HG03565 (cell line): ENCODE results near the gene GARIN5B.

ENCODE experiments used
- ATAC-seq: cut with Tn5 transposase; IDR thresholded peaks from one replicate; pipeline ENCODE4 v1.9.1; 2021; ENCODE audit warnings: mild to moderate bottlenecking, moderate library complexity; ENCODE audit not compliant: unreplicated experiment

The GARIN5B gene

DNA sequence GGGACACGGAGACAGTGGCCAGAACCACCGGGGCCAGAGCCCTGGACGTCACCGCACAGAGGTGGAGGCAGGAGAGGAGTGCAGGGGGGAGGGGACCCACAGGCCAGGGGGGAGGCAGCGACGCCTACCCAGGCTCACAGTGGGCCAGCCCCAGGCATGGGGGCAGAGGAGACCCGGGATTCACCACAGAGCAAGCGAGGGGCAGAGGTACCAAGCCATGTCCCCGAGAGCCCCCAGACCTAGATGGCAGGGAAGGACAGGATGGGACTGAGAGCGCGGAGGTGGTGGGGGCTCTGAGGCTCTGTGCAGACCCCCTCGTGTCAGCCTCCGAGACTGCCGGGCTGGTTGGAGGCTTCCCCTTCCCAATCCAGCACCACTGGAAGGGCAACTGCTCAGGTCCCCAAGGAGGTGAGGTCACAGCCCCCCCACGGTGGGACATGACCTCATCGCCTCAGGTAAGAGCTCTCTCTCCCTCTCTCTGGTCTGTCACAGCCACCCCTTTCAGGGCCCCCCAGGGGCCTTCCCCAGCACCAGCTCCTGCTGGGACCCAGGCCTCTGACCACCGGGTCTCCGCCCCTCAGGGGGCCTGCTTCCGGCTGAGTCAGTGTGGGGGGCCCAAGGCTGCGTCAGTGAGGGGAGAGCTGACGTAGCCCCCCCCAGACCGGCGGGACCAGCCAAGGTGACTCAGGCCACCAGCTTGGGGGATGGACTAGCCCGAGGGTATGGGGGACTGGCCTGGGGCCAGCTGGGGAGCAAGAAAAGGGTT, 9.4 kb upstream of the GARIN5B start:
- ATAC-seq, result no peak

DNA sequence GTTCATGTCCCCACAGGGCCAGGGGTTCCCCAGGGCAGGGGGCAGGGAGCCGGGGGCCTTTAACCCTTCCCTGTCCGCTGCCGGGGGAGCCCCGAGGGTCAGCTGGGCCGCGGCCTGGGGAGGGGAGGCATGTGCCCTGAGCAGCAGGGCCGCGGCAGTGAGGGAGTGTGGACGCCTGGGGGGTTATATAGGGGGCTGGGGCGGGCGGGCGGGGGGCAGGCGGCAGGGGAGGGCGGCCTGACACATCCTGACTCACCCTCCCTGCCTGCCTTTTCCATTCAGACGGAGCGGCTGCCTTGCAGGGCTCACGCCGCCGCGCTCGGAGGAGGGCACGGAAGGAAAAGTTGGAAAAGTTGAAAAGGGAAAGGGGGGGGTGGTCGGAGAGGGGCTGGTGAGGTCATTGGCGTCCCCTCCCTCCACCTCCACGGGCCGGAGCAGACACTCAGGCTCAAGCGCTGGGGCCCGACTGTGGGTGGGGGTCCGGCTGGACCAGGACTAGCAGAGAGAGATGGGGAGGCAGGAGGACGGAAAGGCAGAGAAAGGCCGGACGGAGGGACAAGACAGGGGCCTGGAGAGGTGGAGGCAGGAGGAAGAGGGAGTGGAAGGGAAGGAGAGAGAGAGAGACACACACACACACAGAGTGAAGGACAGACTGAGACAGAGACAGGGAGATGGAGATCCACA, 7.4 kb upstream of the GARIN5B start, which contains the start of gene IL11:
Gene IL11, minus strand, starts transcription at position 159 of the 684 bp plus-strand sequence. Its CDS starts 153 bp downstream, at position 6.
- no peak for ATAC-seq

DNA sequence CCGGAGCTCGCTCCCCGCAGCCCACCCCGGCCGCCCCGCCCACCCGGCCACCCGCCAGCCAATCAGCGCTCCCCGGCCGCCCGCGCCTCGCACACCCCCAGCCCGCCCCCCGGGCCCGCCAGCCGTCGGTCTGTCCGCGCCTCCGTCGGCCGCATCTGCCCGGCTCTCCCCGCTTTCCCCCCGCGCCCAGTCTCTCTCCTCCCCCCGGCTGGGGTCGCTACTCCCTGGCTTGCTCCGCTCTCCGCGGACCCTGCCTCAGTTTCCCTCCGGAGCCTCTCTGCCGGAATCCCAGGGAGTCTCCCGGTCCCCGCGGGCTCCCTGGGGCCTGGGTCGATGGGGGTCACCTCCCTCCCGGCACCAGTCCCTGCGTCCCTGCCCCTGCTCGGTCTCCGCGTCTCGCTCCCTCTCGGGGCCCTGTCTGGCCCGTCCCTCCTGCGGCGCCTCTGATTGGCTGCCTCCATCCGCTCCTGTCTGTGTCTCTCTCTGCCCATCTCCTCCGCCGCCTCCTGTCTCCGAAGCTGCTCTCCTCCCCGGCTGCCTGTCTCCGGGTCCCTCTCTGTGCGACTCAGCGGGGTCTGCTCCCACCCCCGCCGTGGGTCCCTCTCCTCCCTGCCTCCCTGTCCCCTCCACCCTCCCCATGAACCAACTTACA, 6.7 kb upstream of the GARIN5B start:
- no peak for ATAC-seq

DNA sequence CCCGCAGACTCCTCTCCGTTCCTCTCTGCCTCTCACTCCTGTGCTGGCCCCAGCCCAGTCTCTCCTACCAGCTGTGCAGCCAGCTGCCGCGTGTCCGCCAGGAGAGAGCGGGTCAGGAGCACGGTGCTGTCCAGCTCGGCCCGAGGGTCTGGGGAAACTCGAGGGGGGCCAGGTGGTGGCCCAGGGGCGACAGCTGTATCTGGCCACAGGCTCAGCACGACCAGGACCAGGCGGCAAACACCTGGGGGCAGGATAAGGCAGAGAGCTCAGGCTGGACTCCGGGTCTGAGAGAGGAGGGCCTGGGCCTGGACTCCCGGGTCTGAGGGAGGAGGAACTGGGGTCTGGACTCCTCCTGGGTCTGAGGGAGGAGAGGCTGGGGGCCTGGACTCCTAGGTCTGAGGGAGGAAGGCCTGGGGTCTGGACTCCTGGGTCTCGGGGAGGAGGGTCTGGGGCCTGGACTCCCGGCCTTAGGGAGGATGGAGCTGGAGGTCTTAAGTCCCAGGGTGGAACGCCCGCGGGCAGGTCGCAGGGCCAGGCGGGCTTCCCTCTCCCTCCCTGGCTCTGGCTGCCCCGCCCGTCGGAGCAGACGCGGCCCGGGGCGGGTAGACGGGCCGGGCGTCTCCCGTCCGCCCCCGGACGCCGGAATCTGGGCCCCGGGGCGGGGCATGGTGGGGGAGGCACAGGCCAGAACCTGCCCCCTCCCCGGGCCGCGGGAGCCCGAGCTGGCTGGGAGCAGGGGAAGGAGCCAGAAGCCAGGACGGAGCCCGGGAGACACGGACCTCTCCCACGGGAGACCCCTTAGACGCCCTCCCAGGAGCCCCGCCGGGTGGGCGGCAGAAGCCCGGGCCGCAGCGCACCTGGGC, 5.9 kb upstream of the GARIN5B start:
- ATAC-seq, result no peak

DNA sequence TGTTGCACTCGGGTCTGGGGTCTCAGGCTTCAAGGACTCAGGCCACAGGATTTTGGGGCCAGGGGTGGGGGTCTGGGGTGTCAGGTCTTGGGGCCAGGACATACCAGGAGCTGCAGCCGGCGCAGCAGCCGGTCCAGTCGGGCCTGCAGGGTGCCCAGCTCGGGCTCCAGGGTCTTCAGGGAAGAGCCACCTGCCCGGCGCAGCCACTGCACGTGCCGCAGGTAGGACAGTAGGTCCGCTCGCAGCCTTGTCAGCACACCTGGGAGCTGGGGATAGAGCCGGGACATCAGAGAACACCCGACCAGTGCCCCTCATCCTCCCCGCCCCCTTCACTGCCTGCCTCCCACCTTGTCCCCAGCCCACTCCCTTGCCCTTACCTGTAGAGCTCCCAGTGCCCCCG, 5.0 kb upstream of the GARIN5B start:
- no peak for ATAC-seq

DNA sequence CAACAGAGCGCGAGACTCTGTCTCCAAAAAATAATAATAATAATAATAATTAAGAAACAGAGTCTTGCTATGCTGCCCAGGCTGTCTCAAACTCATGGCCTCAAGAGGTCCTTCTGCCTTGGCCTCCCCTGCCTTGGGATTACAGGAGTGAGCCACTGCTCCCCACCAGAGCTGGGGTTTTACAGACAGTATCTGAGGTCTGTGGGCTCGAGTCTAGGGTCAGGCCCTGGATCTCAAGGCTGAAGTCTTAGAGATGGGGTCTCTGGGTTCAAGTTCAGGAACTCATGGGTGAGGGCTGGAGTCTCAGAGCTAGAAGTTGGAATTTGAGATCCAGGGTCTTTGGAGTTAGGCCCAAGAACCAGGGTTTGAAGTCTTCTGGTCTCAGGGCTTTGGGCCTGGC, 3.7 kb upstream of the GARIN5B start:
- no peak for ATAC-seq

DNA sequence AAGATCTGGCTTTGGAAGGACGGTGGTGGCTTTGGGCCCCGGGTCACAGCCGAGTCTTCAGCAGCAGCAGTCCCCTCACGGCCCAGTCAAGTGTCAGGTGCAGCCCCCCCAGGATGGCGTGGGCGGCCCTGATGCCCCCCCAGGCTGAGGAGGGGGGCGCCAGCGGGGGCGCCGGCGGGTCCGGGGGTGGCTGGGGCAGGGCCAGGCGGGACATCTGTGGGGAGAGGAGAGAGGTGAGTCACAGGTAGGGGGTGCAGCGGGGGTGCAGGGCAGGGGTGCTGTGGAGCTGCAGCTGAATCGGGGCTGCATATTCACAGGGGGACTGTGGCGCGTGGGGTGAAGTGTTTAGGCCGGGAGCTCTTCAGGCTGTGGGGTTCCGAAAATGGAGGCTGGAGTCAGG, 2.9 kb upstream of the GARIN5B start:
- no peak for ATAC-seq

DNA sequence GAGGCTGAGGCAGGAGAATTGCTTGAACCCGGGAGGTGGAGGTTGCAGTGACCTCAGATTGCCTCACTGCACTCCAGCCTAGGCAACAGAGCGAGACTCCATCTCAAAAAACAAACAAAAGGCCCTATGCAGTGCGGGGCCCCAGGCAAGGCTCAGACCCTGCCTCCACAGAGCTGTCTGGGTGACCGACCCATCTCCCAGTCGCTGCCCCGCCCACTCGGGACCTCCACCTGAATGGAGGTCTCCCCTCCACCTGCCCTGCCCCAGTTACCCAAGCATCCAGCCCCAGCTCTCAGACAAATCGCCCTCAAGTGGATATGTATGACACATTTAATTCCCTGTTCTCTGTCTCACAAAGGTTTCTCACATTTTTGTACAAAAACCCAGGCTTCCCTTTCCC, 2.2 kb upstream of the GARIN5B start:
- ATAC-seq, result no peak

DNA sequence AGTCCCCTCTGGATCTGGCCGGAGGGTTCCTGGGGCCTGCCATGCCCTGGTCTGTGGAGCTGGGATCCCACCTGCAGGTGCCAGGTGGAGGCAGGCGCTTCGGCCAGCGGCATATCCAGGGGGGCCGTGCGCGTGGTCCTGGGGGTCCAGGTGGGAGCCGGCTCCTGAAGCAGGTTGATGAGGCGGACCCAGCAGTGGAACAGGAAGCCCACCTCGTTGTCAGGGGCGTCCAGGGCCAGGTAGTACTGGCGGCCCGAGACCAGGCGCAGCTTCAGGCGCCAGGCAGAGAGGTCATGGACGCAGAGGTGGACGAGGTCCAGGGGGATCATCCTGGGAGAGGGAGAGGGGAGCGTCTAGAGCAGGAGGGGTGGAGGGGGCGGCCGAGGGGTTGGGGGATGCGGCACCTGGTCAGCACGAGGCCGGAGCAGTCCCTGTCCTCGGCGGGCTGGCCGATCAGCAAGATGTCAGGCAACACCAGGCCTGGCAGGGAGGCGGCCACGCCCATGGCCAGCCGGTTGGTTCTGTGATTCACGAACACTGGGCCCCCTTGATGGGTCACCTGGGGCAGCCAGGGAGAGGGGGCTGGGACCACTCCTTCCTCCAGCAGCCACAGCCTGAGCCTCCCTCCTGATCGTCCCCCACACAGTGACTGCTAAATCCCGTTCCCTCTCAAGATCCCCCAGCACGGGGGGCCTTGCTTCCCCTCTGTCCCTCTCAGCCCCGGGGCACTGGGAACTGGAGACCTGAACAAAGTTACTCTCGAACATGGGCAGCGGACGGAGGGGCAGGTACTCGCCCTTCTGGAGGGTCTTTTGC, 678 bp downstream of the GARIN5B start:
- ATAC-seq, result no peak

DNA sequence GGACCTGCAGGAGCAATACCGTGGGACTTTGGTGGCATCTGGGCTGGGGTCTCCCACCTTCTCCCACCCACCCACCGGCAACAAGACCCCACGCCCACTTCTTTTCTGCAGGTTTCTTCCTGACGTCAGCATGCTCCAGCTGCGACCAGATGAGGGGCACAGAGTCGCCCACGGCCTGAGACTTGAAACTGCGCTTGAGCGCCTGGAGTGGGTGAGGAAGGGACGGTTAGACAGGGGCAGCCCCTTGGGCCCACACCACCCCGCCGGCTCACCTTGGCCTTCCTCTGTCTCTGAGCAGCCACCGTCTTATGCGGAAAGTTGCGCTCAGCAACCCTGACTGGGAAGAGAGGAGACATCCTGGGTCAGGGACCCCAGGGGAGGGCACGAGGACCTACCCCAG, 2.2 kb downstream of the GARIN5B start:
- no peak for ATAC-seq

DNA sequence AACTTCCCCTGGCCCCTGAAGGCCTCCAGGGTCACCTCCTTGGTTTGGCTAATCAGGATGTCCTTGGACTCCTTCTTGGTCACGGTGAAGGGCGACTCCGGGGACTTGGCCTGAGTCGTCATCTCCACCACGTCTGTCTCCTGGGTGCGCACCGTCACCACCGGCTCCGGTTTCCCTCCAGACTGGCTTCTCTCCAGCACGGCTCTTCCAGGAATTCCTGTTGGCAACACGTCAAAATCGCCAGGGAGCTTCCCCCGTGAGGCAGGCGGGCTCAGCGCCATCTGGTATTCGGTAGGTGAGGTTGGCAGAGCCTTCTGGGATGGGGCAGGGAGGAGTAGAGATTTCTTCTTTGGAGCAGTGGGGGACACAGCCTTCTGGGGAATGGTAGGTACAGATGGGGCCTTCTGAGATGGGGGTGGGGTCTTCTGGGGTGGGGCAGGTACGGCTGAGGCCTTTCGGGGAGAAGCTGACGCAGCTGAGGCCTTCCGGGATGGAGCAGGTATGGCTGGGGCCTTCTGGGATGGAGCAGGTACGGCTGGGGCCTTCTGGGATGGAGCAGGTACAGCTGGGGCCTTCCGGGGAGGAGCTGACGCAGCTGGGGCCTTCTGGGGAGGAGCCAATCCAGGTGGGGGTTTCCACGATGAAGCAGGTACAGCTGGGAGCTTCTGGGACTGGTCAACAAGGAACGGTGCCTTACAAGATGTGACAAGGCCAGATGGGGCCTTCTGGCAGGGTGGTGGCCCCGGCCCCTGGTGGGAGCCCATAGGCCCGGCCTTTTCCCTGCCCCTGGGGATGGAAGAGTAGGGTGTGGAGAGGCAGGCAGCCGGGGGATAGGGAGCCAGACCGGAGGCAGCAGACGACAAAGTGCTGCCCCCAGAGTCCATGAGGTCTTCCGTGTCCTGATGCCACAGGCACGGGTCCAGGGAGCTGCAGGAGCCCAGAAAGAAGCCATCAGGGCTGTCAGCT, 3.8 kb downstream of the GARIN5B start:
- ATAC-seq, result no peak

DNA sequence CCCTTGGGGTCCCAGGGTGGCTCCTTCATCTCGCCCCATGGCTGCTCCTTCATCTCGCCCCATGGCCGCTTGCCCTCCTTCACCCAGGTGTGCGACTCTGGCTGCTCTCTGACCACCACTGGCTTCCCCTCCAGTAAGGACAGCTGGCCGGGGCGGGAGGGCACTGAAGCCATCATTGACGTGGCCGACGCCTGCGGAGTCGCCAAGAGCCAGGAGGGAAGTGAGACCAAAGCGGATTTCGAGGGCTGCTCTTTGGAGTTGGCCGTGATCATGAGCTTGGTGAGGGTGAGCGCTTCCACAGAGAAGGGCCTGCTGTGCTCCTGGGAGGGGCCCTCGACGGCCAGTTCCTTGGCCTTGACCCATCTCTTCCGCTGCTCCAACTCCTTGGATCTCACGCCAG, 4.6 kb downstream of the GARIN5B start:
- no peak for ATAC-seq

DNA sequence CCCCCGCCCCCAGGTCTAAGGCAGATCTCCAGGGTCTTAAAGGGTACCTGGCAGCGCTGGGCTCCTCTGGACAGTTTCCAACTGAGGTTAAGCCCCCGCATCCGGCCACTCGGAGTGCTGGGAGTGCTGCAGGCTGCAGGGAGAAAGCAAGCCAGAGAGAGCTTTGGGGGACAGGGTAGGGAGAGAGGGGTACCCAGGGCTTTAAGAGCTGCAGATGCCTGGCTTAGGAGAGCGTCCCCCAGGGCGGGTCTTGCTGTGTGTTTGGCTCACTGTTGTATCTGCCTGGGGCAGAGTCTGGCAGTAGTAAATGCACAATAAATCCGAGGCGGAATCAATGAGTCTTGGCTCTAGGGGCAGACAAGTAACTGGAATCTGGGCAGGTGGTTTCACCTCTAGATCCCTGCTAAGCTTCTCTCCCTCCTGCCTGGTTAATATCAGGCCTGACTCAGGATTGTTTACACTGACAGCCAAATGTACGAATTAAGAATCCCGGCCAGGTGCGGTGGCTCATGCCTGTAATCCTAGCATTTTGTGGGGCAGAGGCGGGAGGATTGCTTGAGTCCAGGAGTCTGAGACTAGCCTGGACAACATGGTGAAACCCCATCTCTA, 7.7 kb downstream of the GARIN5B start:
- no peak for ATAC-seq

DNA sequence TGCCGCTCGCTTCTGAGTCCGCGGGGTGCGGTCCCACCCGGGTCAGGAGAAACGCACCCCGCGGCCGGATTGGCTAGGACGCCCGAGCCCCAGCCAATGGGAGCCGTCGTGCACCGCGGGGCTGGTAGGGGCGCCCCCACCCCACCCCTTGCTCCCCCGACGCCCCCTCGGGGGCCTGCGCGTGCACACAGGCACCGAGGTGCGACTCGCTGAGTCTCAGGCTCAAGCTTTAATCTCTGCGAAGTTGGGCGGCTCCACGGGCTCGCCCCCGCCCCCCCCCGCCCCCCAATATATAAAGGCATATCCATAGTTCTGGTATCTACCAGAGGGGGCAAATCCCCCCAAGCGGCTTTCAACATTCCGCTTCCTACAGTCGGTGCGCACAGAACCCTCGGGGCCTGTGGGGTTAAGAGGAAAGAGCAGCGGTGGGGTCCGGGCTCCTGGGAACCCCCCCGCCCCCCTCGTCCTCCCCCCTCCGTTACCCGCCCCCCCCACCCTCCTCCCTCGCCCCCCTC, 8.3 kb downstream of the GARIN5B start, which contains the start of gene COX6B2:
Gene COX6B2, minus strand, starts transcription at position 22 of the 515 bp plus-strand sequence. CDS start 198 bp downstream, outside the sequence.
- no peak for ATAC-seq

DNA sequence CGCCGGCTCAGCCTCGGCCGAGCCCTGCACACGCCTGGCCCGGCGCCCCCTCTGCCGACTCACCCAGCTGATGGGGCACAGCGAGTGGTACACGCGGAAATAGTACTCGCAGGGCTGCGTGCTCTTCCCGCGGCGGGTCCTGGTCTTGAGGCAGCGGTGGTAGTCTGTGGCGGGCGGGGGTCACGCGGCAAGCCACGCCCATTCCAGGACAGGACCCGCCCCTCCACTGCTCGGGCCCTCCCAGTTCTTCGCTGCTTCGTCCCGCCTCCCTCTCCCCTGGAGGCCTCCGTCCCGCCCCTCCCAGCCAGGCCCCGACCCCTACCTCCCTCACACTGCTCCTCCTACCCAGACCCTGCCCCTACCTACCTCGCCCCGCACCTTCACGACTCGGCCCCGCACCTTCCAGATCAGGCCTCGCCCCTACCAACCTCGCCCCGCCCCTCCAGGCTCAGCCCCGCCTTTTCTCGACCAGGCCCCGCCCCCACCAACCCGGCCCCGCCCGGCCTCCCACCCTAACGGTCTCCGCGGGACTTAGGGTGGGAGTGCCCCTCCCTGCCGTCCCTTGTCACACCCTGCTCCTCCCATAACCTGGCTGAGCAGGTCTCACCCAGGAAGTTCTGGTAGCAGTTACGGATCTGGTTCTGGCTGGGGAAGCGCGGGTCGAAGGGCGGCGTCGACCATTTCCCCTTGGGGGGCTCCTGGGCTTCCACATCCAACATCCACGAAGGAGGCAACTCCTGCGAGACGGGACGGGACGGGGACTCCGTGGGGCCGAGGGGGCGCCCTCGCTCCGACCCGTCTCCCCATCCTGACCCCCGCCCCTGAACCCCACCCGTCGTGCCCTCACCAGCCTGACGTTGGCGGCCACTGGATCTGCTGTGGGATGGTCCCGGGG, 9.0 kb downstream of the GARIN5B start:
- no peak for ATAC-seq

DNA sequence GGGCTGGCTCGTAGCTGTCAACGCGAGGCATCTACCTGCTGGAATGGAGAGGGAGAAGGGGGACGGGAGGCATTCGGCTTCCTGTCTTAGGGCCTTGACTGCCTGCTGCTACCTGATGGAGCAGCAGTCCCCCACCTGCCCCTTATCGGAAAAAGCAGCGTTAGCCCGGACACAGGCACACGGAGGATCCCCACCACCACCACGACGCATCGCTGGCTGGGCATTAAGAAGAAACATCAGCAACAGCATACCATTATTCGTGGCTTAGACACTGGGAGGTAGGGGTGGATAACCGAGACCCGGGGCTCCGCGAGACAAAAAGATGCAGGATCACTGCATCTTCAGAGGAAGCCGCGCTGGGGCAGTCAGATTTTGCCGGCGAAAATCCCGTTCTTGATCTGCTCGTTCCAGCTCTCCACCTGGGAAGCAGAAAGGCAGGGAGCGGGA, 9.7 kb downstream of the GARIN5B start:
- no peak for ATAC-seq

DNA sequence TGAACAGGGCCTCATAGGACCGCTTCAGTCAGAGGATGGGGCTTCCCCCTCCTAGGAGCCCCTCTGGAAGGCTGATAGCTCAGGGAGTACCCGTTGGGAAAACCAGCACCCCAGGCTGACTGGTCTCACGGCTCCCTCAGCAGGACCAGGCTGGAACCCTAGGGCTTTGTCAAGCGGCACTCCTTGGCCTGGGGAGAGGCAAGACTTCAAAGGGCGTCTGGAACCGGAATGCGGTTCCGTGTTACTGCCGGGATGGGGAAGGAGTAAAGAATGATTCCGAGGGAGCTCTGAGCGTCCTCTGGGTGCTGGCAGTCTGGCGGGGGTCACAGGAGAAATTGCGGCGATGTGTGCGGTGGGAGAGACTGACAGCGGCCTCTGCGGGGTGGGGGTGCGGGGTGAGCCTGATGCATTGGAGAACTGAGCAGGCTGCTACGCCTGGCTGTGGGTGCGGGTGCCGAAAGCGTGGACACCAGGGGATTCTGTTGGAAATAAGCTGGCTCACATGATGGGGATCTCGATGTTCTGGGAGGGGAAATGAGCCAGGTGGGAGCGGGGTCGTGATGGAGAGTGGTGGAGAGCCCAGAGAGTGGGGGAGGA, 10.4 kb downstream of the GARIN5B start:
- ATAC-seq, result no peak
